Ishikawa (cell line): ENCODE results near the gene STAMBP.

Experiments
- EP300 ChIP-seq: IDR thresholded peaks from 2 replicates; pipeline ENCODE4 v1.6.1; 2012; ENCODE audit warnings: borderline replicate concordance
- FOXM1 ChIP-seq: IDR thresholded peaks from 2 replicates; pipeline ENCODE4 v1.6.1; 2012; ENCODE audit warnings: low read depth, borderline replicate concordance
- RAD21 ChIP-seq: IDR thresholded peaks from 2 replicates; pipeline ENCODE4 v1.6.1; 2012; ENCODE audit warnings: low read depth
- TCF12 ChIP-seq: IDR thresholded peaks from 2 replicates; pipeline ENCODE4 v1.6.1; 2012; ENCODE audit warnings: low read depth
- YY1 ChIP-seq: IDR thresholded peaks from 2 replicates; pipeline ENCODE4 v1.6.1; 2012; ENCODE audit warnings: low read depth
- ZBTB7A ChIP-seq: IDR thresholded peaks from 2 replicates; pipeline ENCODE4 v1.6.1; 2012; ENCODE audit warnings: low read depth
- TF ChIP-seq, protein P1 (sequence below): IDR thresholded peaks from 2 replicates; pipeline ENCODE4 v1.6.1; 2012; ENCODE audit warnings: low read depth, mild to moderate bottlenecking
- TF ChIP-seq, protein P2 (sequence below): IDR thresholded peaks from 2 replicates; pipeline ENCODE4 v1.6.1; 2012

DNA sequence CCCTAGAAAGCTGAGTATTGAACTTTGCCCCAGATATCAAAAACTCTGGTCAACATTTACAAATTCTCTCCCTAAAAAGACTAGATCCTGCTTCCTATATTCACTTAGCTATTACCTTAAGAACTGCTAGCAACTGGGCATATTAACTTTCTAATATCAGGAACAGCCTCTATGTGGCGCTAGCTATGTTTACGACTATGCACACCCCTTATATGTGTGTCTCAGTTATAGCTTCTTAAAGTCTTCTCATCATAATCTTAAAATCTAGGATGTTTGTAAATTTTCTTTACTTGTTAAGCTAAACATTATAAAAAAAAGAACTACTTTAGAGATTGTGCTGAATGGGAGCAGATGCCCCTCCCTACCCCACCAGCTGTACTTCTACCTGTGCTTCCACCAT is 1.7 kb upstream of the STAMBP start:
- TF ChIP-seq, protein P1, sequence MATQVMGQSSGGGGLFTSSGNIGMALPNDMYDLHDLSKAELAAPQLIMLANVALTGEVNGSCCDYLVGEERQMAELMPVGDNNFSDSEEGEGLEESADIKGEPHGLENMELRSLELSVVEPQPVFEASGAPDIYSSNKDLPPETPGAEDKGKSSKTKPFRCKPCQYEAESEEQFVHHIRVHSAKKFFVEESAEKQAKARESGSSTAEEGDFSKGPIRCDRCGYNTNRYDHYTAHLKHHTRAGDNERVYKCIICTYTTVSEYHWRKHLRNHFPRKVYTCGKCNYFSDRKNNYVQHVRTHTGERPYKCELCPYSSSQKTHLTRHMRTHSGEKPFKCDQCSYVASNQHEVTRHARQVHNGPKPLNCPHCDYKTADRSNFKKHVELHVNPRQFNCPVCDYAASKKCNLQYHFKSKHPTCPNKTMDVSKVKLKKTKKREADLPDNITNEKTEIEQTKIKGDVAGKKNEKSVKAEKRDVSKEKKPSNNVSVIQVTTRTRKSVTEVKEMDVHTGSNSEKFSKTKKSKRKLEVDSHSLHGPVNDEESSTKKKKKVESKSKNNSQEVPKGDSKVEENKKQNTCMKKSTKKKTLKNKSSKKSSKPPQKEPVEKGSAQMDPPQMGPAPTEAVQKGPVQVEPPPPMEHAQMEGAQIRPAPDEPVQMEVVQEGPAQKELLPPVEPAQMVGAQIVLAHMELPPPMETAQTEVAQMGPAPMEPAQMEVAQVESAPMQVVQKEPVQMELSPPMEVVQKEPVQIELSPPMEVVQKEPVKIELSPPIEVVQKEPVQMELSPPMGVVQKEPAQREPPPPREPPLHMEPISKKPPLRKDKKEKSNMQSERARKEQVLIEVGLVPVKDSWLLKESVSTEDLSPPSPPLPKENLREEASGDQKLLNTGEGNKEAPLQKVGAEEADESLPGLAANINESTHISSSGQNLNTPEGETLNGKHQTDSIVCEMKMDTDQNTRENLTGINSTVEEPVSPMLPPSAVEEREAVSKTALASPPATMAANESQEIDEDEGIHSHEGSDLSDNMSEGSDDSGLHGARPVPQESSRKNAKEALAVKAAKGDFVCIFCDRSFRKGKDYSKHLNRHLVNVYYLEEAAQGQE, result no peak
- peak; percentile 34; the same call in 1 of the 2 replicates for TF ChIP-seq RAD21
- no peak for TF ChIP-seq TCF12
- no peak for TF ChIP-seq EP300
- TF ChIP-seq FOXM1, result no peak
- TF ChIP-seq, protein P2, sequence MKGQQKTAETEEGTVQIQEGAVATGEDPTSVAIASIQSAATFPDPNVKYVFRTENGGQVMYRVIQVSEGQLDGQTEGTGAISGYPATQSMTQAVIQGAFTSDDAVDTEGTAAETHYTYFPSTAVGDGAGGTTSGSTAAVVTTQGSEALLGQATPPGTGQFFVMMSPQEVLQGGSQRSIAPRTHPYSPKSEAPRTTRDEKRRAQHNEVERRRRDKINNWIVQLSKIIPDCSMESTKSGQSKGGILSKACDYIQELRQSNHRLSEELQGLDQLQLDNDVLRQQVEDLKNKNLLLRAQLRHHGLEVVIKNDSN, result no peak
- TF ChIP-seq YY1, result no peak
- TF ChIP-seq ZBTB7A, result no peak
